ENCODE measurements around the gene SORL1.
"Not testable (repeated sequence)": the region's sequence is repeated elsewhere in the genome, so short reads cannot be mapped to it uniquely, and the experiment has no call there.

The SORL1 gene

DNA sequence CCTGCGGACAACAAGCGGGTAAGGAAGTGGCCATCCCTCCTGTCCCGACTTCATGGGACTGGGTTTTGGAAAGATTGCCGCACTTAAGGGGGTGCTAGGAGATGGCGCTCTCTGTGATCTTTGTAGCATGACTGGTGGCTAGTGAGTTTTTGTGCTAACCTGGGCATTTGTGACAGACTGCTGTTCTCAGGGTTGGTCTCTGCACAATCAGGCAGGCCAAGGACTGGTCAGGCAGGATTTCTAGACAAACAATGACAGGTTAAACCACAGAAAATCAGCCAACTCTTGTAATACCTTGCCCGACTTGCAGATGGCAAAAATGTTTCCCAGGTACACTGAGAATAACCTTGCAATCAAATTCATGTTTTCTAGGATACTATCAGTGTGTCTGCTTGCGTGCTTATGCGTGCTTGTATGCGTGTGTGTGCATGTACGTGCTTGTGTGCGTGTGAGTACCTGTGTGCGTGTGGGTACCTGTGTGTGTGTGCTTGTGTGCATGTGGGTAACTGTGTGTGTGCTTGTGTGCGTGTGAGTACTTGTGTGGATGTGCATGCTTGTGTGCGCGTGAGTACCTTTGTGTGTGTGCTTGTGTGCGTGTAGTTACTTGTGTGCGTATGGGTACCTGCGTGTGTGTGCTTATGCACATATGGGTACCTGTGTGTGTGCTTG, 26.2 kb downstream of the SORL1 start:
- DNase-seq (ENCODE audit: low read depth): no peak

DNA sequence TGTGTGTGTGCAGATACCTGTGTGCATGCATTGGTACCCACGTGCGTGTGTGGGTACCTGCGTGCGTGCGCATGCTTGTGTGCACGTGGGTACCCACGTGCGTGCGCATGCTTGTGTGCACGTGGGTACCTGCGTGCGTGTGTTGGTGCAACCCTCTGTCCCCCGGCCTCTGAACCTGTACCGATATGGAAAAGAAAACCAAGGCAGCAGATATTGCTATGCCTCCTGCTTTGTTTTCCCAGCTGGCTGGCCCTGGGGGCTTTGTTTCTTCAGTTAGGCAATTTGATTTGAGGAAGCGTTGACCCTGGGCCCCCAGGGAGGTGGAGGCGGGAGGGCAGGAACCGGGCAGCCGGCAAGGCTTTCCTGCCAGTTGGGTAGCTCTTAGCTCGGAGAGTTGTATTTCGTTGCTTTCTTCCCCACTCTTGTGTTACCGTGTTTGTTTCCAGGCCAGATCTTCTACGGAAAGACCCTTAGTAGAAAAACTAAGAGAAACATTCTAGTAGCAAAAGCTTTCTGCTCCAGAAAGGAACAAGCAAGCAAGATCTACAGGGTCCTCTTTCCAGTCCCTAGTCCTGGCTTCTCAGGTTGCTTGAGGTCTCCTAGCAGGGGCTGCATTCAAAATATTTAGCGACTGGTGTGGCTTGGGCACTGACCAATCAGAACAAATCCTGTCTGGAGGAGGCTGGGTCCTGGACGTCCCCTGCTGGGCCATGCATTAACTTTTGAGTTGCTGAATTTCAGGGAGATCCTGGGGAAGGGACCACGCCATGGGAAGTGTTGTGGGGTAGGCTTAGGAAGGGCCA, 27.0 kb downstream of the SORL1 start:
- DNase-seq (ENCODE audit: low read depth): no peak

DNA sequence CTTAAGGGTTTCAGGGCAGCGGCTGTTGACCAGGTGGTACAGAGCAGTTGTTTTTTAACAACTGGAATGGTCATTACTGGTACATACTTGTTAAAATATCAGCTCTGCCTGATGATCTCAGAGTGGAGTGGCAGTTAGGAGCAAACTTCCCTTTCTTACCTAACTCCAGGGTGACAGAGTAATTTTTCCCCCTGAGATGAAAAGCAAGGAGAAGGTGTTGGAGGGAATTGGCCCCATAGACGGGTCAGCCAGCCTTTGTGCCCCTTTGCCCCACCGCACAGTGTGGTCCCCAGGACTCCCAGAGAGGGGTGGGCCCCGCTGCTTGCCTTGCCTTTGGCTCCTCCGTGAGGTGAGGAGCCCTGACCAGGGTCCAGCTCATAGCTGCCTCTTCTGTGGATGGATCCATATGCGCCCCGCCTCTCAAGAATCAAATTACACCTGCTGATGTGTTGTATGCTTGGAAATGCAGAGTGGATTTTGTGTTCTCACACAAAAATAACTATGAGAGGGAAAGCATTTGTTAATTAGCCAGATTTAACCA, 27.7 kb downstream of the SORL1 start:
- DNase-seq (ENCODE audit: low read depth): no peak

DNA sequence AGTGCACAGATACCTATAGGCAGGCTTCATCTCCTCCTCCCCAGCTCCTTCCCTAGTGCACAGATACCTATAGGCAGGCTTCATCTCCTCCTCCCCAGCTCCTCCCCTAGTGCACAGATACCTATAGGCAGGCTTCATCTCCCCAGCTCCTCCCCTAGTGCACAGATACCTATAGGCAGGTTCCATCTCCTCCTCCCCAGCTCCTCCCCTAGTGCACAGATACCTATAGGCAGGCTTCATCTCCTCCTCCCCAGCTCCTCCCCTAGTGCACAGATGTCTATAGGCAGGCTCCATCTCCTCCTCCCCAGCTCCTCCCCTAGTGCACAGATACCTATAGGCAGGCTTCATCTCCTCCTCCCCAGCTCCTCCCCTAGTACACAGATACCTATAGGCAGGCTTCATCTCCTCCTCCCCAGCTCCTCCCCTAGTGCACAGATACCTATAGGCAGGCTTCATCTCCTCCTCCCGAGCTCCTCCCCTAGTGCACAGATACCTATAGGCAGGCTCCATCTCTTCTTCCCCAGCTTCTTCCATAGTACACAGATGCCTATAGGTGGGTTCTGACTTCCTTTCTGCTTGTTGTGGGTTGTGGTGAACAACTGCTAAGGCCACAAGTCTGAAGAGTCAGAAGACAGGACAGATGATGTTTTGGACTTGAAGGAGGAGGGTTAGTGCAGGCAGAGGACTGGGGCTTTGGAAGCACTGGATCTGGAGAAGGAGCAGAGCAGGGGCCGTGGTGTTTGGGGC, 29.5 kb downstream of the SORL1 start:
- not testable (repeated sequence) for DNase-seq (ENCODE audit: low read depth)

DNA sequence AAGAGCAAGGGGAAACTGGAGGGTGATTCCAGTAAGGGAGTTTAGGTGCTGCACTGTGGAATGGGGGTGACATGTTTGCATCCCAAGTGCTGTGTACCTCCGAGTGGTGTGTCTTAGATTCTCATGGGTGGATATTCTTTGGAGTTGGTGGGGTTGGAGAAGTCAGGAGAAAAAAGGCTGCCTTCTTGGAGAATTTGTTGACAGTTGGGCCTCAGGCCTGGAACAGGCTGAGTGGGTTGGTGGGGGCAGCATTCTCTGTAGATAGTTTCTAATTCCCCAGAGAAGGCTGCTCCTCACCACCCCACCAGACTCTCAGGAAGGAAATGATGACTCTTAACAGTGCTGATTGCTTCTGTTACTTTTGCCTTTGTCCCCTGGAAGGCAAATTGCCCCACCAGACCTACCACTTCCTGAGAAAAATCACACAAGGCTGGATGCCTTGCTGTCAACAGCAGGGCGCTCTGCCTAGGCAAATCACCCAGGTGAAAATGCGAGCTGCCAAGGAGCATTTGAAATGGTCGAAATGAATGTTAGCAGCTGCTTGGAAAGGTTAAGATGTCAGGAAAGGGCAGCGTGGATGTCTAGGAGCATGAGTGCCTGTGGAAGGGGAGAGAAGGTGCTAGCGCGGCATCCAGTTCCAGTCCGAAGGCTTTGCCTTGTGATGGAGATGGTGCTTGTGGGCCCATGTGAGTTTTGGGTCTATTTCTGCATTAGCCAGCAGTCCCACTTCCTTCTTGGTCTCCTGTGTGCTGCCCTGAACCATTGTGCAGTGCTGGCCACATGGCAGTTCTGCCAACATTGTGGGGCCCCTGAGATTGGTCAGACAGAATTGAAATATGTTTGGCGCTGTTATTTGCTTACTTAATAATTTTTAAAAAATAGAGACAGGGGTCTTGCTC, 30.4 kb downstream of the SORL1 start:
- DNase-seq (ENCODE audit: low read depth): no peak

DNA sequence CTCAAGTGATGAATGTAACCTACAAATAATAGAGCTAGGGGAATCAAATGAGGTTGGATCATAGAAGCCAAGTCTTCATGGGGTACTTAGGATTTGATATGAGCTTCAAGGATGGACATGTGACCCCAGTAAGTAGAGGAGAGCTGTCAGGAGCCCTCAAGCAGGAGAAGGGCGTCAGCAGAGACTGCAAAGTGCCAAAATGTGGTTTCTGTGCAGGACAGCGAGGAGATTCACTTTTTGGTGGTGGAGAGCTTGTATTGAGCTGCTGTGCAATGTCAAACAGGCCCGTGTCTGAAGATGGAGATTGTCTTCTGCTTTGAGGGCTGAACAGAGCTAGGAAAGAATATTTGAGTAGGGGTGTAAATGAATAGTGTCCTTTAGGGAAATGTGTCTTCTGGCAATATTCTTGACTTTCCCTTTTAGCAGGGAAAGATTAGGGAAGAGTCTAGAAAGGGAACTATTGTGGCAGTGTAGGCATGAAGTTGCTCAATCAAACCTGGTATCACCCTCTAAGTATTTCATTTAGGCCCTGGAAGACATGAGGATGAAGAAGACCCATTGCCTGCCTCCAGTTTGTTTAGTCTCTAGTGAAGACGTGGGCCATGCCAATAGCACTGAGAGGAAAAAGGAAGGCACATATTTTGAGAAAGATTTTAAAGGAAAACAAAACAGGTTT, 31.8 kb downstream of the SORL1 start:
- no peak for DNase-seq (ENCODE audit: low read depth)

DNA sequence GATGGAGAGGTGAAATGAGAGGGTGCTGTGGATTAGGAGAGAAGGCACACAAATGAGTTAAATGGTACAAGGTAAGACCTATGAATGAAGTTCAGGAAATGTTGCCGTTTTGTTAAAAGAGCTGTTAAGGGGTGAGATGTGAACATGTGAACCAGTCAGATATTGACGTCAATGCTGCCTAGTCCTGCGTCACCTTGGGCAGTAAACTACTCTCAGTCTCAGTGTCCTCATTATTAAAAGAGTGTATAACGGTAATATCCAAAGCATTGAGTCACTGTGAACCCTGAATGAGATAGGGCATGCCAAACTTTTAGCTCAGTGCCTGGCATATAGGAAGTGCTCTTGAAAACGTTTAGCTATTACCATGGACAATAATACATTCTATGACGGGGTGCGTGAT, 33.1 kb downstream of the SORL1 start:
- DNase-seq (ENCODE audit: low read depth): no peak

DNA sequence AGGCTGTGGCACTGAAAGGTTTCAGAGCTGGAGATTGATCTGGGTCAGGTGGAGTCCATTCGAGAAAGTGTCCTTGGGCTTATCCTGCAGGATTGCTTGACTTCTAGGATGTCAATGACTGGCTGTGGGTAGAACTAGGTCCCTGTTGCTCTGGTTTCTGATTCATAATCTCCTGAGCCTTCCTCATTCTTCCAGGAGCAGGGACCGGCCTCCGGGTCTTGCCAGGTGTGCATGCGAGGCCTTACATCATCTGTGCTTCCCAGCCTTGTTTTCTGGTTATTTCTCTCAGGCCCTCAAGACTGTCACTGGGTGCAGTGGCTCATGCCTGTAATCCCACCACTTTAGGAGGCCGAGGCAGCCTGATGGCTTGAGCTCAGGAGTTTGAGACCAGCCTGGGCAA, 33.9 kb downstream of the SORL1 start:
- DNase-seq (ENCODE audit: low read depth): no peak

DNA sequence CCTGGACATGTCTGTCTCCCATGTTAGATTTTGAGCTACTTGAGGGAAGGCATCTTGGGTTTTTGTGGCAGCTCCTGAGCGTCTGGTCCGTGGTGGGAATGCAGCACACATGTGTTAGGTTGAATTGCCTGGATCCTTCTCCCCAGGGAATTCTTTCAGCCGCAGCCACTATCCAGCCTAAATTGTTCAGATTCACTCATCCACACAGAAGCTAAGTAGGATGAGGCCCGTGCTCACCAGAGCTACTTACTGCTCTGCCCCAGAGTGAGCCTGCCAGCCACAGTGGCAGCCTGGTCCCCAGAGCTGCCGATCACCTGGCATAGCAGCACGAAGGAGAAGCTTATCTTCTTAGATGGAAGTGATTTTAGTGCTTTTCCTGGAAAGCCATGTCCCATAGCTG, 35.1 kb downstream of the SORL1 start:
- no peak for DNase-seq (ENCODE audit: low read depth)

DNA sequence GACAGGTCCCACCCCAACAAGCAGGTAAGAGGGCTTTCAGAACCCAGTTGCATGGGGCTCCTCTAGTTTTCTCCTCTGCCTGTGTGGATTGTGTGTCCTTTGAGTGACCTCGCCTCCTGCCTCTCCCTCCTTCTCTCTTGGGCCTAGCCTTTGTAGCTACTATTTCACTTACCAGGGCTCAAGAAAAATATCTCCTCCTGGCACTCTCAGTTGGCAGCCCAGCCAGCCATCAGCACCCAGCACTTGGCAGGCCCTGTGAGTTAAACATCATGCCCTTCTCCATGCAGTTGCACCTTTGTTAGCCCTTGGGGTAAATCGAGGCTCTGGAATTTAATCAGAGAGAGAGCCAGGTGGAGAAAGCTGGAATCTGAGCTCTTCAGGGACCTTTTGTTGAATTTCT, 36.1 kb downstream of the SORL1 start:
- DNase-seq (ENCODE audit: low read depth): no peak

DNA sequence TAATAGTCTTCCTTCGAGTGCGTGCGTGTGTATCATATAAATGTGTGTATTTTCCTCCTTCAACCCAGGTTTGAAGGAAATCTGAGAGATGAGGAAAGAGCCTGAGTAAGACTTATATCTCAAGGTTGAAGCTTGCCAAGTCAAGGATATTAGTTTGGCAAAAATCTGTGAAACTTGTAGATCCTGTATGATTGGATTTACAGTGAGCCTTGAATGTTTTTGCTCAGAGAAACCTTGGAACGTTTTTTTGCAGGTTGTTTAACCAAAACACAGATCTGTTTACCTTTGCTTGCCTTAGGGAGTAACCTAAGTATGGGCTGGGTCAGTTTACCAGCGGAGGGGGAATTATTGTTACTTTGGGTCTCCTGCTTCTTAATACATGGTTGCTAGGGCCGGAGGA, 36.5 kb downstream of the SORL1 start:
- DNase-seq (ENCODE audit: low read depth): no peak

DNA sequence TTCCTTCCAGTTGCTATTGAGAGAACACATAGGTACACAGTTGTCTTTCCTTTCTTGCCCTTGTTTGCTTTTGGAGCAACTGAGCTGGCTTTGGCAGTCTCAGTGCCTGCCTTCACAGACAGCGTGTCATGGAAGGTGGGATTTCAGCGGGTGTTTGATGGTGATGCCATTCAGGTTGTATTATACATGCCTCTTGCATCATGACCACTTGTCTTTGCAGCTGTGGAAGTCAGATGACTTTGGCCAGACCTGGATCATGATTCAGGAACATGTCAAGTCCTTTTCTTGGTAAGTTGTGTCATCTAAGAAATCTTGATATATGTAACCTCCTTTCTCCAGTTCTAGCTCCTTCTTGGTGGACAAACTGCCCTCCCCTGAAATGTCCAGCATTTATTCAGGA, 37.7 kb downstream of the SORL1 start:
- DNase-seq (ENCODE audit: low read depth): no peak

DNA sequence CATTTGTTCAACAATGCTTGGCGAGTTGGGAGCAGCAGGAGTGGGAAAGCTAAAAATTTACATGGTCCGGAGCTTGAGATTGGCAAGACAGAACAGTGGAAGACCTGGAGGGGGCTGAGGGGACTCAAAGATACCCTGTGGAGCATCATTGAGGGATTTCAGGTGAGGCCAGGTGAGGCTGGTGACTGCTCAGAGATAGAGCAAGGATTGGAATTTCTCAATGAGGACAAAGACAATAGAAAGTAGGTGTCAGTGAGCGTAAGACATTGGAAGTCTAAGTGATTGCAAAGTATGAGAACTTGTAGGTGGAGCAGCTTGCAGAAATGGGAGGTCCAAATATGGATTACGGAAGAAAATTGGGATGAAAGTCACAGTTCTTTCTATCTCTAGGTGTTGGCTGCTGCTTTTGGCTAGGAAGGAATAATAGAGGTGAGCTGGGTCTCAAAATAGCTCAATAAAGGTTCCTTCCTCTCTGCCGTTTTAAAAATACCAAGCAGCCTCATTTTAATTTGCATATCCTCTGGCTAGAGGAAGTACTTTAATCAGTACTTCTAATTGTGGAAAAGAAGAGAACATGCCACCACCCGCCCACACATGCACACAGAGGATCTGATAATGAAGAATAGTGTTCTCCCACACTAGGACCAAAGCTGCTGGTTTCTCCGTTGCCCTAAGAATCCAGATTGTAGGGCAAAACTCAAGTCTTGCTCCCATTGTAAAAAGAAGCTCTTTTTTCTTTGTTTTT, 42.4 kb downstream of the SORL1 start:
- DNase-seq (ENCODE audit: low read depth): no peak

DNA sequence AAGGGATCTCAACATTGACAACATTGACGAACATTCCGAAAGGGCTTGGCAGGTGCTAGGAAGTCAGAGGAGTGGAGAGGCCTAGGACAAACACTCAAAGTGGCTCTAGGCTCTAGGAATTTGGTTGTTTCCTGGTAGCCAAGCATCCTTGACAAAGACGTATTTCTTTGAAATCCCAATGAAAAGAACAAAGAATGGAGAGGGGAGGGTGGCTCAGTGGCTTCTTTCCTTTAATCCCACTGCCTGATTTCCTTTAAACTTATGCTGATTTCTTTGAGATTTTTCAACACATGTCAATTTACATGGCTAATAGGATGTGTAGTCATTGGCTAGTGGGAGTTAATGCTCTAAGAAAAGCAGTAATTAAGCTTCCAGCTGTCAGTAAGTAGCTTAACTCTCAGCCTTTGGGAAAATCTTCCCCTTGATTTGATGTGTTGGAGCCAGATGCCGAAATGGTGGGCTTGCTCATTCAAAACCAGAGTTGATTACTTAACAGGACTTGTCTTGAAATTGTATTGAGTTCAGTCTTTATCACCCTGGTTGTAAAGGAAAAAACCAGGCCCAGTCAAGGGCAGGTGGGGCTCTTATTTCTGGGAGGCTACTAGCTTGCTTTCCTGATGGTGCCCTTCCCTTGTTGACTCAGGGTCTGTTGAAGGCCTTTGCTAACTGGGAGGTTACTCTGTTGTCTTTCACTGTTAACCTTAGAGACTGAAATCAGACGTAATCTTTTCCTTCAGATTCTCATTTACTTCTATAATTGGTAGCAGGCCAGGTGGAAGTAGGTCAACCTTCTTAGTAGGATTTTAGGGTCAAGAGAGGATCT, 45.3 kb downstream of the SORL1 start:
- DNase-seq (ENCODE audit: low read depth): no peak

DNA sequence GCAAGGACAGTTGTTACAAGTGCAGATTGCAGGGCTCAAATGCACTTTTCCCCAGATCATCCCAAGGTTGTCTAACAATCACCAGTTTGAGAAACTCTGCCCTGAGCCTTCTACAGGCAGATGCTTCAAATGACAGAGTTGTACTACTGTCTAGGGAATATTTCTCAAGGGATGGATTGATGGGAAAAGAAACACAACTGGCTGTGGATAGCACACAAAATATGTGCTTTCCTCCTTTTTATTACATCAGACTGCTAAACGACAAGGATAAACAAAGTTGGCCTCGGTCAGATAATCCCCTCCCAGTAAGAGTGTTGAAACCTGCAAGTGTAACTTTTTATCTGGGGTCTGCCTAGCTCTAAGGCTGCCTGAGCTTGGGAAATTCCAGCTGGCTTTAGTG, 47.3 kb downstream of the SORL1 start:
- DNase-seq (ENCODE audit: low read depth): no peak

DNA sequence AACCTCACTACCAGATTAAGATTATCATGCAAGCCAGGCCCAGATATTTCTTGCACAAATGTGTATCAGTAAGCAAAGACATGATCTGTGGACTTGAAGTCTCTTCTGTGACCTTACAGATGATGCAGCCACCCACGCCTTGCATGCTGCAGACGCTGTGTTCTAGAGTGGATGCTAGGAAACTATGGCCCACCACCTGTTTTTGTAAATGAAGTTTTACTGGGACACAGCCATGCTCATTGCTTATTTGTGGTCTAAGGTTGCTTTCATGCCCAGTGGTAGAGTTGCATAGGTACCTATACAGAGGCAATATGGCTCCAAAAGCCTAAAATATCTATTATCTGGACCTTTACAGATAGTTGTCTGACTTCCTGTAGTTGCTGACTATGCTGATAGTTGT, 48.2 kb downstream of the SORL1 start:
- no peak for DNase-seq (ENCODE audit: low read depth)

DNA sequence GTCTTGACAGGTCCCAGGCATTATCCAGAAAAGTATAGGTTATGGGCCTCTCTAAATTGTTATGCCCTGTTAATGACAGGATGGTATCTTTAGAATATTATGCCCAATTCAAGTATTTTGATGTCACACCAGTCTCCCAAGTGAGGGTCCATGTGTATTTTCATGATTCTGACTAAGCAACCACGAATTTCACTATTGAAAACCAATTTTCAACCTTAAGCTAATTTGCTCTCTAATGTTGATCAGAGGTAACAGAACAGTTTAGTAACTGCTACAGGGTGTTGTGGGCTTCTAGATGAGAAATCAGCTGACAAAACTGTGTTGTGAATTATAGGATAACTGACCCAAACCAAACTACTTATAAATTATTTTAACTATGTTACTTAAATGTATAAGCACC, 48.6 kb downstream of the SORL1 start:
- DNase-seq (ENCODE audit: low read depth): no peak

DNA sequence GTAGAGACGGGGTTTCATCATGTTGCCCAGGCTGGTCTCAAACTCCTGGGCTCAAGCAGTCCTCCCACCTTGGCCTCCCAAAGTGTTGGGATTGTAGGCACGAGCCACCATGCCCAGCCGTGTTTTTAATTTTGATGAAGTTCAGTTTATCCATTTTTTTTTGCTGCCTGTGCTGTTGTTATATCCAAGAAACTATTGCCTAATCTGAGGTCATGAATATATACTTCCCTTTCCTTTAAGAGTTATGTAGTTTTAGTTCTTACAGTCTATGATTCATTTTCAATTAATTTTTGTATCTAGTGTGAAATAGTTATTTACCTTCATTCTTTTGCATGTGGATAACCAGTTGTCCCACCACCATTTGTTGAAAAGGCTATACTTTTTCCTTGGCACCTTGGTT, 50.9 kb downstream of the SORL1 start:
- DNase-seq (ENCODE audit: low read depth): no peak

DNA sequence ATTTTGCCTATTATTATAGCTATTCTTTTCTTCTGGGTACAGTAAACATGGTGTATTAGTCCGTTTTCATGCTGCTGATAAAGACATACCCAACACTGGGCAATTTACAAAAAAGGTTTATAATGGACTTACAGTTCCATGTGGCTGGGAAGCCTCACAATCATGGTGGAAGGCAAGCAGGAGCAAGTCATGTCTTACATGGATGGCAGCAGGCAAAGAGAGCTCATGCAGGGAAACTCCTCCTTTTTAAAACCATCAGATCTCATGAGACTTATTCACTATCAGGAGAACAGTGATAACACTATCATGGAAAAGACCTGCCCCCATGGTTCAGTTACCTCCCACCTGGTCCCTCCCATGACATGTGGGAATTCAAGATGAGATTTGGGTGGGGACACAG, 54.1 kb downstream of the SORL1 start:
- DNase-seq (ENCODE audit: low read depth): not testable (repeated sequence)

DNA sequence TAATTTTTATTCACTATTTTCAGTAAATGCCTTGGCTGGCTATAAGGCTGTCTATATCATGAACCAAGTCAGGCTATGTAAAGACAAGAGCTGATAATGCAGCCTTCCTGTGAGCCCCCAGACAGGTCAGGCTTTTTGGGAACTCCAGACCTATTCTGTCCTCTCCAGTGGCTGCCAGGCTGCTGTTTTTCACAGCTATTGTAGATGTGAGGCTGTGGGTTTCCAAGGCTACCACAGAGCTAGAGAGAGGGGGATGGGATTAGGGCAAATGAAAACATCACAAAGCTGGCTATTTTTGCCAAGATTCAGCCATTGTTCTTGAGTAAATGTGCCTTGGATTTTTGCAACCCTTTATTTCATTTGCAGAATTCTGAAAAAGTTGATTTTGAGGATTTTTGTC, 56.3 kb downstream of the SORL1 start:
- DNase-seq (ENCODE audit: low read depth): no peak
